ENCODE data around the gene GPR137B. TPM values are rescaled to one million over a fixed set of nuclear protein-coding genes. Genes with fewer than 3 reads are reported as not detected.

Gene GPR137B
- total RNA-seq, 2 donors from 2014 or later: 8.6 to 16.8 TPM

Other genes with a start within 250 kb of the GPR137B start
- gene NID1, start 77.4 kb upstream of the GPR137B start, total RNA-seq: not detected
- gene ERO1B, start 139.4 kb downstream of the GPR137B start, total RNA-seq: 10 to 100 TPM in 1 of 2 donors, 1 to 10 TPM in 1; 7.3 to 14.3 TPM